ENCODE data around the gene C6orf62. TPM values are rescaled to one million over a fixed set of nuclear protein-coding genes. Genes with fewer than 3 reads are reported as not detected.
A peak's percentile ranks its signal among the peaks of the same experiment; 100 is the strongest.

The C6orf62 gene
- total and polyA plus RNA-seq, 4 donors = 29.6 to 58.6 (median 49.4) TPM

DNA sequence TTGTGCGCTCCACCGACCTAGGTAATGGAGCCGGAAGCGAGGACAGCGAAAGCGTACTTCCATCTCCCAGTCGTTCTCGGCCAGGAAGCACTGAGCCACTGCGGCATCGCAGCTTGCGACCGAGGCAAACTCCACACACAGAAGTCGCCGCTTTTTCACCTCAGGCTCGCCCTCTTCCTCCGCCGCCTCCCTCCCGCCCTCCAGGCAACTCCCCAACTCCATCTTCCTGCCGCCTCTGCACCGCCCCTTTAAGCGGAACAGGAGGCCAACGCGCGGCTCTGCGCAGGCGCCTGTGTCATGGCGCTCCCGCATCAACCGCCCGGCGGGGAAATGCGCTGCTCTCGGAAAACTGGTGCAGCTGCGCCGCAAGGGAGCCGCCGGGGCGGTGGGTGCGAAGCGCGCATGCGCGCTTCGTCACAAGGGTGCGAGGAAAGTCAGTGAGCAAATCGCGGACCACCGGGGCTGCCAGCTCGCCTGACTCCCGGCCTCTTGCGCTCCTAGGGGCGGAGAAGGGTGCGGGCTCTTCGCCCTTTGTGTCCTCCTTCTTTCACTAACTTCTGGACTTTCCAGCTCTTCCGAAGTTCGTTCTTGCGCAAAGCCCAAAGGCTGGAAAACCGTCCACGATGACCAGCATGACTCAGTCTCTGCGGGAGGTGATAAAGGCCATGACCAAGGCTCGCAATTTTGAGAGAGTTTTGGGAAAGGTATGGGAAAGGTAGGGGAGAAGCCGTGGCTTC lies 52.1 kb downstream of the C6orf62 start, which contains the start of the genes ACOT13 and TDP2:
ACOT13 (plus strand) TSS at position 437 of the 737 bp plus-strand sequence; CDS start at position 624, 187 bp downstream.
TDP2 (minus strand) TSS at position 259 of the 737 bp plus-strand sequence; CDS start at position 222, 37 bp downstream.
- Histone ChIP-seq H3K36me3 (ENCODE audit: control insufficient read depth in 4 of 4, insufficient read depth in 3 of 4, low read depth in 1 of 4, low read length in 3 of 4) (peaks cover 0 to 4% (median 0%) of the 10 kb centered on the region in 4 donors), H3K9me3 (ENCODE audit: control insufficient read depth in 4 of 4, low read length in 3 of 4) (no peaks in the 10 kb centered on the region), H3K27ac (ENCODE audit: low read depth in 1 of 2, low read length in 2 of 2) (peak within 1 kb of the TSS; percentile 79 to 91), H3K4me3 (ENCODE audit: low read depth in 1 of 3, low read length in 3 of 3) (peak within 1 kb of the TSS; percentile 54 to 100 (median 98)), H3K9ac (ENCODE audit: low read depth in 1 of 2, low read length in 2 of 2) (peak within 1 kb of the TSS; percentile 84 to 96), H3K4me1 (ENCODE audit: control insufficient read depth in 4 of 4, insufficient read depth in 4 of 4, low read length in 3 of 4) (peaks cover 9 to 61% (median 40%) of the 10 kb centered on the region in 4 donors), H3K27me3 (ENCODE audit: control insufficient read depth in 4 of 4, insufficient read depth in 4 of 4, low read length in 3 of 4) (no peaks in the 10 kb centered on the region)
- WGBS = under 1% methylated on average over 62 of the region's 62 CpGs
- peak; percentile 93 for DNase-seq (ENCODE audit: low spot score)
- TF ChIP-seq TAF1 (conservative IDR thresholded peaks at IDR 0.05) = peak; percentile 73
- TF ChIP-seq HNF4A (conservative IDR thresholded peaks at IDR 0.05) = peak; percentile 50 to 83
- TF ChIP-seq RAD21 (IDR thresholded peaks at IDR 0.05) = peak; percentile 37 to 43
- no peak for TF ChIP-seq FOXA1 (IDR thresholded peaks at IDR 0.05)
- peak in 1 of 2 donors; percentile 86 for TF ChIP-seq GABPA (IDR thresholded peaks at IDR 0.05 in 1 of 2, conservative IDR thresholded peaks at IDR 0.05 in 1 of 2)
- TF ChIP-seq FOXA2 (IDR thresholded peaks at IDR 0.05) = no peak
- TF ChIP-seq RXRA (IDR thresholded peaks at IDR 0.05) = peak; percentile 31 to 43
- TF ChIP-seq, protein P1, sequence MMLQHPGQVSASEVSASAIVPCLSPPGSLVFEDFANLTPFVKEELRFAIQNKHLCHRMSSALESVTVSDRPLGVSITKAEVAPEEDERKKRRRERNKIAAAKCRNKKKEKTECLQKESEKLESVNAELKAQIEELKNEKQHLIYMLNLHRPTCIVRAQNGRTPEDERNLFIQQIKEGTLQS (IDR thresholded peaks at IDR 0.05) = no peak
- TF ChIP-seq, protein P2, sequence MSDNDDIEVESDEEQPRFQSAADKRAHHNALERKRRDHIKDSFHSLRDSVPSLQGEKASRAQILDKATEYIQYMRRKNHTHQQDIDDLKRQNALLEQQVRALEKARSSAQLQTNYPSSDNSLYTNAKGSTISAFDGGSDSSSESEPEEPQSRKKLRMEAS (IDR thresholded peaks at IDR 0.05) = peak; percentile 49
- TF ChIP-seq, protein P3, sequence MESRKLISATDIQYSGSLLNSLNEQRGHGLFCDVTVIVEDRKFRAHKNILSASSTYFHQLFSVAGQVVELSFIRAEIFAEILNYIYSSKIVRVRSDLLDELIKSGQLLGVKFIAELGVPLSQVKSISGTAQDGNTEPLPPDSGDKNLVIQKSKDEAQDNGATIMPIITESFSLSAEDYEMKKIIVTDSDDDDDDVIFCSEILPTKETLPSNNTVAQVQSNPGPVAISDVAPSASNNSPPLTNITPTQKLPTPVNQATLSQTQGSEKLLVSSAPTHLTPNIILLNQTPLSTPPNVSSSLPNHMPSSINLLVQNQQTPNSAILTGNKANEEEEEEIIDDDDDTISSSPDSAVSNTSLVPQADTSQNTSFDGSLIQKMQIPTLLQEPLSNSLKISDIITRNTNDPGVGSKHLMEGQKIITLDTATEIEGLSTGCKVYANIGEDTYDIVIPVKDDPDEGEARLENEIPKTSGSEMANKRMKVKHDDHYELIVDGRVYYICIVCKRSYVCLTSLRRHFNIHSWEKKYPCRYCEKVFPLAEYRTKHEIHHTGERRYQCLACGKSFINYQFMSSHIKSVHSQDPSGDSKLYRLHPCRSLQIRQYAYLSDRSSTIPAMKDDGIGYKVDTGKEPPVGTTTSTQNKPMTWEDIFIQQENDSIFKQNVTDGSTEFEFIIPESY (IDR thresholded peaks at IDR 0.05) = no peak
- TF ChIP-seq YY1 (IDR thresholded peaks at IDR 0.05) = peak; percentile 98
- TF ChIP-seq, protein P4, sequence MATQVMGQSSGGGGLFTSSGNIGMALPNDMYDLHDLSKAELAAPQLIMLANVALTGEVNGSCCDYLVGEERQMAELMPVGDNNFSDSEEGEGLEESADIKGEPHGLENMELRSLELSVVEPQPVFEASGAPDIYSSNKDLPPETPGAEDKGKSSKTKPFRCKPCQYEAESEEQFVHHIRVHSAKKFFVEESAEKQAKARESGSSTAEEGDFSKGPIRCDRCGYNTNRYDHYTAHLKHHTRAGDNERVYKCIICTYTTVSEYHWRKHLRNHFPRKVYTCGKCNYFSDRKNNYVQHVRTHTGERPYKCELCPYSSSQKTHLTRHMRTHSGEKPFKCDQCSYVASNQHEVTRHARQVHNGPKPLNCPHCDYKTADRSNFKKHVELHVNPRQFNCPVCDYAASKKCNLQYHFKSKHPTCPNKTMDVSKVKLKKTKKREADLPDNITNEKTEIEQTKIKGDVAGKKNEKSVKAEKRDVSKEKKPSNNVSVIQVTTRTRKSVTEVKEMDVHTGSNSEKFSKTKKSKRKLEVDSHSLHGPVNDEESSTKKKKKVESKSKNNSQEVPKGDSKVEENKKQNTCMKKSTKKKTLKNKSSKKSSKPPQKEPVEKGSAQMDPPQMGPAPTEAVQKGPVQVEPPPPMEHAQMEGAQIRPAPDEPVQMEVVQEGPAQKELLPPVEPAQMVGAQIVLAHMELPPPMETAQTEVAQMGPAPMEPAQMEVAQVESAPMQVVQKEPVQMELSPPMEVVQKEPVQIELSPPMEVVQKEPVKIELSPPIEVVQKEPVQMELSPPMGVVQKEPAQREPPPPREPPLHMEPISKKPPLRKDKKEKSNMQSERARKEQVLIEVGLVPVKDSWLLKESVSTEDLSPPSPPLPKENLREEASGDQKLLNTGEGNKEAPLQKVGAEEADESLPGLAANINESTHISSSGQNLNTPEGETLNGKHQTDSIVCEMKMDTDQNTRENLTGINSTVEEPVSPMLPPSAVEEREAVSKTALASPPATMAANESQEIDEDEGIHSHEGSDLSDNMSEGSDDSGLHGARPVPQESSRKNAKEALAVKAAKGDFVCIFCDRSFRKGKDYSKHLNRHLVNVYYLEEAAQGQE (IDR thresholded peaks at IDR 0.05) = peak; percentile 84
- no peak for TF ChIP-seq NR2F2 (IDR thresholded peaks at IDR 0.05)
- peak; percentile 10 to 48 for TF ChIP-seq JUND (IDR thresholded peaks at IDR 0.05)
- peak in 1 of 2 donors; percentile 64 for TF ChIP-seq EGR1 (IDR thresholded peaks at IDR 0.05; ENCODE audit: low read depth in 2 of 2)
- TF ChIP-seq HNF4G (IDR thresholded peaks at IDR 0.05) = peak; percentile 36
- peak; percentile 60 for TF ChIP-seq SP1 (IDR thresholded peaks at IDR 0.05)
- TF ChIP-seq, protein P5, sequence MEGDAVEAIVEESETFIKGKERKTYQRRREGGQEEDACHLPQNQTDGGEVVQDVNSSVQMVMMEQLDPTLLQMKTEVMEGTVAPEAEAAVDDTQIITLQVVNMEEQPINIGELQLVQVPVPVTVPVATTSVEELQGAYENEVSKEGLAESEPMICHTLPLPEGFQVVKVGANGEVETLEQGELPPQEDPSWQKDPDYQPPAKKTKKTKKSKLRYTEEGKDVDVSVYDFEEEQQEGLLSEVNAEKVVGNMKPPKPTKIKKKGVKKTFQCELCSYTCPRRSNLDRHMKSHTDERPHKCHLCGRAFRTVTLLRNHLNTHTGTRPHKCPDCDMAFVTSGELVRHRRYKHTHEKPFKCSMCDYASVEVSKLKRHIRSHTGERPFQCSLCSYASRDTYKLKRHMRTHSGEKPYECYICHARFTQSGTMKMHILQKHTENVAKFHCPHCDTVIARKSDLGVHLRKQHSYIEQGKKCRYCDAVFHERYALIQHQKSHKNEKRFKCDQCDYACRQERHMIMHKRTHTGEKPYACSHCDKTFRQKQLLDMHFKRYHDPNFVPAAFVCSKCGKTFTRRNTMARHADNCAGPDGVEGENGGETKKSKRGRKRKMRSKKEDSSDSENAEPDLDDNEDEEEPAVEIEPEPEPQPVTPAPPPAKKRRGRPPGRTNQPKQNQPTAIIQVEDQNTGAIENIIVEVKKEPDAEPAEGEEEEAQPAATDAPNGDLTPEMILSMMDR (IDR thresholded peaks at IDR 0.05; ENCODE audit: low read depth, low read length, missing input control) = peak; percentile 36

Data from liver (tissue), 9 donors.